ENCODE measurements around the gene RUVBL1. TPM values are rescaled to one million over a fixed set of nuclear protein-coding genes. Genes with fewer than 3 reads are reported as not detected.

Gene RUVBL1
- total RNA-seq, 1 experiment from 2014 or later = 153 TPM

GRCh38 chr3:128054367-128054766 lies 69.2 kb downstream of the RUVBL1 start:
- DNase-seq (ENCODE audit: low spot score) = no peak
- H3K36me3 ChIP-seq (ENCODE audit: insufficient read depth, low read length, poor library complexity, severe bottlenecking) = peaks cover 53% of the 10 kb centered on the region
- no peaks in the 10 kb centered on the region for H3K9me3 ChIP-seq (ENCODE audit: low read depth, low read length, poor library complexity, severe bottlenecking)
- peak overlapping the region; percentile 74 for H3K4me3 ChIP-seq (ENCODE audit: low read depth, low read length, poor library complexity, severe bottlenecking)
- peak overlapping the region; percentile 21 for H3K27ac ChIP-seq (ENCODE audit: low read depth, low read length, poor library complexity, severe bottlenecking)
- ChIA-PET POLR2A (ENCODE audit: low non-redundant PET) (no interaction called here), CTCF (no interaction called here)
- peaks cover 20% of the 10 kb centered on the region for H3K4me1 ChIP-seq (ENCODE audit: insufficient read depth, low read length, poor library complexity, severe bottlenecking)
- no peaks in the 10 kb centered on the region for H3K27me3 ChIP-seq (replicated peaks; ENCODE audit: insufficient read depth, low read depth, low read length, poor library complexity)
- TF ChIP-seq EZH2 (IDR thresholded peaks at IDR 0.05; ENCODE audit: borderline replicate concordance, low read depth, low read length, poor library complexity, severe bottlenecking) (no peak), CTCF (conservative IDR thresholded peaks at IDR 0.05; ENCODE audit: low read depth, low read length) (no peak)
- no TSS peak for BruUV-seq (replicated peaks)
- intact Hi-C loops (cut with micrococcal nuclease; ENCODE audit: unreplicated experiment) = no loop called here

GRCh38 chr3:128053614-128054013 lies 70.0 kb downstream of the RUVBL1 start:
- Histone ChIP-seq H3K9me3 (ENCODE audit: low read depth, low read length, poor library complexity, severe bottlenecking) (no peaks in the 10 kb centered on the region), H3K27ac (ENCODE audit: low read depth, low read length, poor library complexity, severe bottlenecking) (peak overlapping the region; percentile 21), H3K4me1 (ENCODE audit: insufficient read depth, low read length, poor library complexity, severe bottlenecking) (peaks cover 20% of the 10 kb centered on the region), H3K36me3 (ENCODE audit: insufficient read depth, low read length, poor library complexity, severe bottlenecking) (peaks cover 49% of the 10 kb centered on the region), H3K27me3 (replicated peaks; ENCODE audit: insufficient read depth, low read depth, low read length, poor library complexity) (no peaks in the 10 kb centered on the region), H3K4me3 (ENCODE audit: low read depth, low read length, poor library complexity, severe bottlenecking) (peak overlapping the region; percentile 74)
- no peak for TF ChIP-seq EZH2 (IDR thresholded peaks at IDR 0.05; ENCODE audit: borderline replicate concordance, low read depth, low read length, poor library complexity, severe bottlenecking)
- no peak for TF ChIP-seq CTCF (conservative IDR thresholded peaks at IDR 0.05; ENCODE audit: low read depth, low read length)
- intact Hi-C loops (cut with micrococcal nuclease; ENCODE audit: unreplicated experiment) = no loop called here
- POLR2A ChIA-PET (ENCODE audit: low non-redundant PET) = no interaction called here
- DNase-seq (ENCODE audit: low spot score) = no peak
- BruUV-seq (replicated peaks) = no TSS peak
- CTCF ChIA-PET = no interaction called here

DNA sequence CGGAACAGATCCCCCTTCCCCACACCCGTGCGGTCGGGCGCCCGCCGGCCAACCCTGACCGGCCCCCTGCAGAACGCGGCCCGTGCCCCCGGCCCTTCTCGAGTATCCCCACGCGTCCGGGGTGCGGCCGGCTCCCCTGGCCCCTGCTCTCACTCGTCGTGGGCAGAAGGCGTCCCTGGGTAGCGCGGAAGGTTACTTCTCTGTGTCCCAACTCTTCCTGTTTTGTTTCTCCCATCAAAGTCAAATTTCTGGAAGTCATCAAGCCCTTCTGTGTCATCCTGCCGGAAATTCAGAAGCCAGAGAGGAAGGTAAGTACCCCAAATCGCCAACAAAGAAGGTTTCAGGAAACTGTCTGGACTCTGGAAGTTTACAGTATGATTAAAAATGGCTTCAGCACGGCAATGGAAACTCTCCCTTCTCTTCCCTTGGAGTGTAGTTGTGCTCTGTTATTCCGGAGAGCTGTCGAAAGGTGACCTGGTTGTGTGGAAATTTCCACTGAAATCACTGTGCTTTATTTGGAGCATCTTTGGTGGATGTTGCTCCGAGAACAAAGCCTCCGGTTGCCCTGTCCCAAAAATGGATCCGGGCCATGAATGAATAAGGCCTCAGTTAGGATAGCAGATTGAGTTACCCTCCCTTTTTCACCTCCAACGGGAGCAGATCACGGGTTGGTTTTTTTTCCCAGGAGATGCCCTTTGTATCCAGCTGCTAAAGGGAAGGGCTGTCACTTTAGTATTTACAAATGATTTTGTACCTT lies 70.8 kb downstream of the RUVBL1 start:
- peak overlapping the region; percentile 91 for H3K27ac ChIP-seq (ENCODE audit: low read depth, low read length, poor library complexity, severe bottlenecking)
- TF ChIP-seq CTCF (conservative IDR thresholded peaks at IDR 0.05; ENCODE audit: low read depth, low read length) (no peak), EZH2 (IDR thresholded peaks at IDR 0.05; ENCODE audit: borderline replicate concordance, low read depth, low read length, poor library complexity, severe bottlenecking) (no peak)
- POLR2A ChIA-PET (ENCODE audit: low non-redundant PET) = interaction anchor here (0.6 kb wide), 1 partner anchor 65 kb away, joined by 3 read pairs; no protein-coding TSS in a partner anchor
- DNase-seq (ENCODE audit: low spot score) = no peak
- TSS peak; percentile 64 for BruUV-seq (replicated peaks)
- intact Hi-C loops (cut with micrococcal nuclease; ENCODE audit: unreplicated experiment) = no loop called here
- peaks cover under 1% of the 10 kb centered on the region for H3K27me3 ChIP-seq (replicated peaks; ENCODE audit: insufficient read depth, low read depth, low read length, poor library complexity)
- peaks cover 42% of the 10 kb centered on the region for H3K36me3 ChIP-seq (ENCODE audit: insufficient read depth, low read length, poor library complexity, severe bottlenecking)
- H3K9me3 ChIP-seq (ENCODE audit: low read depth, low read length, poor library complexity, severe bottlenecking) = no peaks in the 10 kb centered on the region
- peak overlapping the region; percentile 74 for H3K4me3 ChIP-seq (ENCODE audit: low read depth, low read length, poor library complexity, severe bottlenecking)
- peaks cover 20% of the 10 kb centered on the region for H3K4me1 ChIP-seq (ENCODE audit: insufficient read depth, low read length, poor library complexity, severe bottlenecking)
- CTCF ChIA-PET = no interaction called here
